CD4-positive, alpha-beta T cell treated with Interleukin-17A for 1 hour (primary cell): ENCODE results near the gene SNN.

ENCODE experiments used
- DNase-seq: peaks from one replicate; pipeline ENCODE4 v3.0.0-alpha.2; 2020

Gene SNN

GRCh38 chr16:11668623-11669379 lies 546 bp downstream of the SNN start:
- DNase-seq = no peak

DNA sequence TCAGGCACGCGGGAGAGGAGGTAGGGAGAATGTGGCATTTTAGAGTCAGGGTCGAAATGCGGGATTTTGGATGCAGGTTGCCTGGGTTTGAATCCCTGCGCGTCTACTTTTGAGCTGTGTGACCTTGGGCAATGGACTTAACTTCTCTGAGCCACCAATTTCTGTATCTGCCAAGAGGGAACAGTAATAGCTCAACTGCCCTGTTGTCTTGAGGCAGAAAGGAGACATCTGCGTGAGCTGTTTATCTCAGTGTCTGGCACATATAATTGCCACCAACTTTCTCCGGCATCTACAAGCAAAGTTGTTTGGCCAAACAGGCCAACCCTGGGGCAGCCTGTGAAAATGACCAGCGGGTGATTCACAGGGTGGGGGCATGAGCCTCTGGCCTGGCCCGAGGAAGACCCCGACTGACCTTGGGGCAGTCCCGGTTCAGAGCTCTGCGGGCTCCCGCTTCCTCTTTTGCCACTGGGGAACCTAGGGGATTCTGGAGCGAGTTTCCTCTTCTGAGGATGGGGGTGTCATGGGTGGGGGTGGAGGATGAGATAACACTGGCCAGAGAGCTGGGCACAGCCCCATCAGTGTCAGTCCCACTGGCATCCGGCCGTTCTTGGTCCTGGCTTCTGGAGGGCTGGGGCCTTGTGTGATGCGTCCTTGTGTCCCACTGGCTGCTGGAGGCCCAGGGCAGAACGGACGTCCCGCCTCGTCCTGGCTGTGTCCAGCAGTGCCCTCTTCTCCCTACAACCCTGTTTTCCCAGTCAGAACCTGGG lies 1.3 kb downstream of the SNN start:
- peak; percentile 34 for DNase-seq

DNA sequence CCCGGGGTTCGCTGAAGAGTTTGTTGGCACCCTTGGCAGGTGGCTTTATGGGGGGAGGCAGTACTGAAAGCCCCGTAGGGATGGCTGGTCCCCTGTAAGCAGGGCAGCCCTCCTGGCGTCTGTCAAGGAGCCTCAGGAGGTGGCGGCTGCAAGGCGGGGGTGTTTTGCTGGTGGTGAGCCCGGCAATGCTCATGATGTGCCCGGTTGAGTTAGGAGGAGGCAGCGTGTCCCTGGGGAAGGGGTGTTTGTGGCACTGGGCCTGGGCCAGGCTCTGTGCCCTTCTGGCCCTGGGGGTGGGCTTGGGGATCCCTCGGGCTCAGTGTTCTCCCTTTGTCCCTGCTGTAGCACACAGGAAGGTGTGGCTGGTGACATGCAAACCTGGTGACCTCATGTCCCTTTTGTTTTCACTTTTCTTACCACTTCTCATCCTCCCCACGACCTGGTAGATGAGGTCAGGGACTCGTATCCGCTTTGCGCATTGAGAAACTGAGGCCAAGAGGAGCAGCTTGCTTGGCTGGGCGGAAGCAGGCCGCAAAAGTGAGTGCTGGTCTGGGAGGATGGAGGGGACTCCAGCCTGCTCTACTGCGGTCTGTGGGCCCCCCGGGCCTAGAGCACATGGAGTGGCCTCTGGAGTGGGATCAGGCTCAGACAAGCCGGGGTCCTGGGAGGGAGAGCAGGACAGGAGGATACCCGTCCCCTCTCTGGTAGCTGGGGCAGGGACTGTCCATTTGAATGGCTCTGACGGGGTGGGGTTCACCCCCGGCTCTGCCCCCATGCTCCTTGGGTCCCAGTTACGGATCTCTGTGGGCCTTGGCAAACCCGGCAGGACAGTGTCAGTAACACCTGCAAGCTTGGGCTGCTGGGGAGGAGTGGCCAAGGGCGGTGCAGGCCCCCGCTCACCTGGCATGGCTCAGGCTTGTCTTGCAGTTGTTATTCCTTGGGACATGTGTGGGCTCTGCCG lies 2.2 kb downstream of the SNN start:
- peak; percentile 46 for DNase-seq

DNA sequence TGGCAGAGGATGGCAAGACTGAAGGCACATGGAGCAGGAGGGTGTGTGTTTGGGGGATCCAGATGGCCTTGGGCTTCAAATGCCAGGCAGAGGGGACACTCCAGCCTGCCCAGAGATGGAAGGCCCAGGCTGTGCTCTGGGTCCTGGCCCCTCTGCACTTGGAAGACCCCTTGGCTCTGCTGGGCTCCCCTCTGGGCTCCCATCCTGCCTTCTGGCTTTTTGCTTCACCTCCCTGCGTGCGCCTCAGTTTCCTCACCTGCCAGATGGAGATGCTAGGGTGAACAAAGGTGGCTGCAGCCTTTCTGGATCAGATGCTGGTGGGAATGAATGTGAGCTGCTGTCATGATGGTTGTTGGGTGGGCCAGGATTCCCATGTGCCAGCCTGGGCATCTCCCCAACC lies 3.0 kb downstream of the SNN start:
- no peak for DNase-seq

GRCh38 chr16:11671676-11672075 lies 3.4 kb downstream of the SNN start:
- DNase-seq = no peak

DNA sequence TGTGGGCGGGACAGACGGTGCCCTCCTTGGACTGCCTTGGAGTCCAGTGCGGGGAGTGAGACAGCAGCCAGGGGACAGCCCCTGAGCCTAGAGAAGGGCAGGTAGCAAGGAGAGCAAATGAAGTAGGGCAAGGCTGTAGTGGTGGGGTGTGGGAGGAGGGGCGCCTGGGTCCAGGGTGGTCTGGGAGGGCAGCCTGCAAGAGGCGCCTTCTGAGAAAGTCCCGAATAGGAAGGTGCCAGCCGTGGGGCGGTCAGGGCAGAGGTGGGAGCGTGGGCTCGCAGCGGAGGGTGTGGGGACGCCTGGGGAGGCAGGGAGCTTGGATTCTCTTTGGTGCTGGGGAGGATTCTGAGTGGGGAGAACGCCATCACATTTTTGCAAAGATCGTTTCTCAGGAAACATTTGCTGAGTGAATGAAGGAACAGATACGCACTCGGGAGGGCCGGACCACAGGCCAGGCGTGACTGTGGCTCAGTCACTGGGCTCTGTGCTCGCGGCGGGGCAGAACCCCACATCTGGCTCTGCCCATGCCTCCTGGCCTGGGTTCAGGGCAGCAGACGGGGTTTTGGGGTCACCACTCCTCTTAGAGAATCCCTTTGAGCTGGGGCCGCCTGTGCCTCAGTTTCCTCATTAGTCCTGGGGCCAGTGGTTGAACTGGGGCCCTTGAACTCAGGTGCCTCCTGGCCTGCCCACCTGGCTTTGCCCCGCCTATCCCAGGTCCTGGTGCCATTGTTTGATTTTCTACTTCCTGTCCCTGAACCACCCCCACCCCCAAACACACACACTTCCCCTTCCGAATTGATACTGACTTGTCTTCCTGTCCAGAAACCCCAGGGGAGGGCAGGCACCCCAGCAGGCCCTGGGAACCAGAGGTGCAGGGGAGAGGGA lies 4.2 kb downstream of the SNN start:
- peak; percentile 61 for DNase-seq

DNA sequence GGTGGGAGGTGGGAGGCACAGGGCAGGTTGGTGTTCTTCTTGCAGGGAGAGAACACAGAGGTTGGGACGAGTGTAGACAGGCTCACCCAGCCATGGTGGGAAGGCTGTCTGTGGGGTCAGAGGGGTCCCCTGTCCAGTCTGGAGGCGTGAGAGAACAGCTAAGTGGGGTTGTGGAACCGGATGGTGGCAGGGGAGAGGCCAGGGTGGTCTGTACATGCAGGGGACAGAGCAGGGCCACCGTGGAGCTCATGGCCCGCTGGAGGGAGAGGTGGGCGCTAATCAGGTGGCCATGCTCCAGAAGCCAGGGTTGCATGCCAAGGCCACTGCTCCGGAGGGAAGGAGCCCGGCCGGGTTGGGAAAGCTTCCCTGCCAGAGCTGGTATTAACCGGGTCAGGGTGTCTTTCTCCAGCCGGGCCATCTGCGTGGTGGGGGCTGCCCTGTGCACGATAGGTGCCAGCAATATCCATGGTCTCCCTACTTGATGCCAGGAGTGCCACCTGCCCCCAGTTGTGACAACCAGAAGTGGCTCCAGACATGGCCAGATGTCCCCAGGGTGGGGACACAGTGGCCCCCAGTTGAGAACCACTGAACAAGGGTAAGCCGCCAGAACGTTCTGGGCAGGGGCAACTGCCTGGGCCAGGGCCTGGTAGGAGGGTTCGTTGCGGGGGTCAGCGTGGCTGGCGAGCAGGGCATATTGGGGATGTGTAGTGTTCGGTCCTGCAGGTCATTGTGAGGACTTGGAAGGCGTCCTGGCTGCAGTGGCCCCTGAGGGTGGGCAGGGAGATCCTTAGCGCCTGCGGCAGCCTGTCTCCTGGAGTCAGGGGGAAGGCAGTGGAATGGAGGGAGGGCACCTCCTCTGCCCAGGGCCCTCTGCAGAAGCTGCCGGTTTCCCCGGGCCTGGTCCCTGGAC lies 5.1 kb downstream of the SNN start:
- no peak for DNase-seq

- no peak for DNase-seq
These were observed 6.0 kb downstream of the SNN start for GRCh38 chr16:11674001-11674817.

GRCh38 chr16:11674818-11675560 lies 6.7 kb downstream of the SNN start:
- no peak for DNase-seq

DNA sequence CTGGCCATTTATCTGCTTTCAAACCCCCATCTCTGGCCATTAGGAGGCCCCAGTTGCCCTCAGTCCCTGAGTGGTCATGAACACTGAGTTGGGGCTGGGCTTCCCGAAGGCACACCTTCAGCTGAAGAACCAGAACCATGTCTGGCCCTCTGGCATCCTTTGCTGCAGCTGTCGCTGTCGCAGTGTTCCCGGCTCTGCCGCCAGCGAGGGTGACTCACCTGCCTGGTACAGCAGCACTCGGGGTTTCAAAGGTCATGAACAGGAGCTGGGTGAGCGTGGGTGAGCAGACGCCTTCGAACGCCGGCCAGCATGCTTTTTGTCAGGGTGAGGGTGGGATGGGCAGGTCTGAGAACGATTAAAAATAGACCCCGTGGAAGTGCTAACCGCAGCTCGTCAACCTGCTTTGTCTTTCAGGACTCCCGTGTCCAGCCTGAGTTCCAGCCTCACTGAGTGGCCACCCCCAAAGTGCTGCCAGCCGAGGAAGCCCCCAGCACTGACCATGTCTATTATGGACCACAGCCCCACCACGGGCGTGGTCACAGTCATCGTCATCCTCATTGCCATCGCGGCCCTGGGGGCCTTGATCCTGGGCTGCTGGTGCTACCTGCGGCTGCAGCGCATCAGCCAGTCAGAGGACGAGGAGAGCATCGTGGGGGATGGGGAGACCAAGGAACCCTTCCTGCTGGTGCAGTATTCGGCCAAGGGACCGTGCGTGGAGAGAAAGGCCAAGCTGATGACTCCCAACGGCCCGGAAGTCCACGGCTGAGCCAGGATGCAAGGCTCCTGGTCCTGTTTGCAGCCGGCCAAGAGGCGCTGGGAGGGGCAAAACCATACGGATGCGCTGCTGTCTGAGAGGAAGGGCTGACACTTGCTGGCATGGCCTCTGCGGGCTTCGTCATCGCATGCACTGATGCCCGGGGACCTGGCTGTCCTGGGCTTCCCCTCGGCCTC lies 7.6 kb downstream of the SNN start:
- DNase-seq = no peak

GRCh38 chr16:11676799-11677198 lies 8.5 kb downstream of the SNN start:
- DNase-seq = no peak

GRCh38 chr16:11677451-11677951 lies 9.2 kb downstream of the SNN start:
- DNase-seq = no peak

DNA sequence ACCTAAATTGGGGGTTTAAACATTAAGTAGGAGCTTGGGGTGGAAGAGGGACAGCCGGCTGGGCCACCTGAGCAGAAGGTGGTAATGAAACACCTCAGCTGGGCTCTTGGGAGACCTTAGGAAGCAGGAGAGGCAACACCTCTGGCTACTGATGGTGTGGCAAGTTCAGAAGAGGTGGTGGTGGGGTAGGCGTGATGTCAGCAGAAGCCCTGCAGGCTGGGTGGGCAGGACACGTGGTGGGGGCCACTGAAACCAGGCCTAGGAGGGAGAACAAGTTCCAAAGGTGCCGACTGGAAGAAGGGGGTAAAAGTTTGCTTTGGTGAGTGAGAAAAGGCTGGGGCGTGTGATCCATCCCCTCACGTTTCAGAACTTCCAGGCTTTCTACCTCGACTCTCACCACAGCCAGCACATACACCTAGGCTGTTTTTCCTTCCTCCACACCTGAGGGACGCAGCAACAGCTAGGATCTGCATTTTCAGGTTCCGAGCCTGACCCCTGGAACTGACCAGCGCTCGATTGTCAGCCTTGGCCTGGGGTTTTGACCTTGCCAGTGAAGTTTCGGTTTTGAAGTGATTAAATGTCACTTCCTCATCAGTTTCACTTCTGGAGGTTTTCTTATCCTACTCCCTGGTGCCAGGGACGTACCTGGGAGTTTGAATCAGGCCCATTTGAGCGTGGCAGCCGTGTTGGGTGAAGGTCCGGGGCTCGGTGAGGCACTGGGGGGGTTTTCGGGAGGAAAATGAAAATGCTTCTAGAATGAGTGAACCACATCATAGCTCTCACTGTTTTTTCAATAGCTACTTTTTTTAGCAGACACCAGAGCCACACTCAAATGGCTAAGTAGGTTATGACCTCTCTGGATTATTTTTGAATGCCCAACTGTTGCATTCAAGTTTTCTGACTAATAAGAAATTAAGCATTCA lies 10.0 kb downstream of the SNN start:
- no peak for DNase-seq

DNA sequence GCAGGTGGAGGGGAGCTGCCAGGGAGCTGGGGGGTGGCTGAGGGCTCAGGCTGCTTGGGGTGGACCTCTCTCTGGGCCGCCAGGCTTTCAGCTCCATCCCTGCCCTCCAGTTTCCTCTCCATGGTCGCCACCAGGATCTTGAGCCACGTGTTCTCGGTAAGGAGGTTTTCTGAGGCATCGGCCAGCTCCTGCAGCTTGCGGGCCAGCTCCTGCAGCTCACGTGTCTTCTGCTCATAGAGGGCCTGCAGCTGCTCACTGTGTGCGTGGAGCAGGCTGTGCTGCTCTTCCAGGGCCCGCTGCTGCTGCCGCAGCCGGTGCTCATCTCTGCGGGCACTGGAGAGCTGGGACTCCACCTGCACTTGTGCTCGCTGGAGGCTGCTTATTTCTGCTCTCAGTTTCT lies 11.0 kb downstream of the SNN start:
- no peak for DNase-seq

GRCh38 chr16:11679941-11680911 lies 12.0 kb downstream of the SNN start:
- no peak for DNase-seq

DNA sequence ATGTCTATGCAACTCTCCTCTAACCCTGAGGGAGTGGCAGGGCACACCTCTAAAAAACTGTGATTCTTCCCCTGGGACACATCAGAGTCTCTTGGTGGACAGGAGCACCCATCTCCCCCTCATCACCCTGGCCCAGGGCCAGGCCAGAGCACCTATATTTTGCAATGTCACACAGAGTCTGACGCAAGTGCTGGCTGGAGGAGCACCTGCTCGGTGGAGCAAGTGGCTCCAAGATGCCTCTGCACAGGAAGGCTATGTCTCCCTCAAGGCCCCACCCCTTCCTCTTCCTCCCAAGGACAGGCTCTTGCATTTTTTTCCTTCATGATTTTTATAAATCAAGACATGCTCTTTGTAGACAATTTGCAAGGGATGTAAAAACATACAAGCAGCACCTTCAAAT lies 13.3 kb downstream of the SNN start:
- no peak for DNase-seq
